Stimulated activated memory B cell treated with anti-CD40 and anti-IgM and Interleukin-4, amounts not matched to agents 10 μg/mL and 1 μg/mL and 100 μg/mL, for 72 hours (primary cell): ENCODE data around the gene HOXD4.
A peak's percentile ranks its signal among the peaks of the same experiment; 100 is the strongest.

Source experiments
- ATAC-seq: fragments of 150-1000 bp; cut with Tn5 transposase; 2 replicates; pipeline ENCODE4 v1.10.0; 2021
- H3K27ac Mint-ChIP-seq: one replicate; pipeline ENCODE4 v1.8.0; 2022; ENCODE audit warnings: mild to moderate bottlenecking, mixed read lengths
- H3K27me3 Mint-ChIP-seq: one replicate; pipeline ENCODE4 v1.8.0; 2022; ENCODE audit warnings: mixed read lengths
- H3K36me3 Mint-ChIP-seq: one replicate; pipeline ENCODE4 v1.8.0; 2022; ENCODE audit warnings: mixed read lengths
- H3K4me1 Mint-ChIP-seq: one replicate; pipeline ENCODE4 v1.8.0; 2022; ENCODE audit warnings: mixed read lengths
- H3K4me3 Mint-ChIP-seq: one replicate; pipeline ENCODE4 v1.8.0; 2022; ENCODE audit warnings: mild to moderate bottlenecking, moderate library complexity, mixed read lengths
- H3K9me3 Mint-ChIP-seq: one replicate; pipeline ENCODE4 v1.8.0; 2022; ENCODE audit warnings: mixed read lengths

The HOXD4 gene

GRCh38 chr2:176130147-176130956 lies 21.0 kb upstream of the HOXD4 start:
- no peak overlapping the region for H3K4me3 Mint-ChIP-seq
- peaks cover 82% of the 10 kb centered on the region for H3K27me3 Mint-ChIP-seq
- no peaks in the 10 kb centered on the region for H3K9me3 Mint-ChIP-seq
- peaks cover 20% of the 10 kb centered on the region for H3K4me1 Mint-ChIP-seq
- no peak for ATAC-seq
- H3K27ac Mint-ChIP-seq = no peak overlapping the region
- H3K36me3 Mint-ChIP-seq = peaks cover under 1% of the 10 kb centered on the region

- no peak for ATAC-seq
- Mint-ChIP-seq H3K27ac (no peak overlapping the region), H3K27me3 (peaks cover 82% of the 10 kb centered on the region), H3K36me3 (peaks cover 7% of the 10 kb centered on the region), H3K4me1 (peaks cover 28% of the 10 kb centered on the region), H3K4me3 (peak overlapping the region; percentile 43), H3K9me3 (peaks cover 5% of the 10 kb centered on the region)
These were observed 20.1 kb upstream of the HOXD4 start for GRCh38 chr2:176130957-176131847.

GRCh38 chr2:176131848-176132158 lies 19.5 kb upstream of the HOXD4 start:
- no peak for ATAC-seq
- Mint-ChIP-seq H3K9me3 (peaks cover 5% of the 10 kb centered on the region), H3K4me3 (no peak overlapping the region), H3K27me3 (peaks cover 78% of the 10 kb centered on the region), H3K4me1 (peaks cover 28% of the 10 kb centered on the region), H3K27ac (no peak overlapping the region), H3K36me3 (peaks cover 7% of the 10 kb centered on the region)

GRCh38 chr2:176132205-176133171 lies 18.9 kb upstream of the HOXD4 start:
- no peak overlapping the region for H3K27ac Mint-ChIP-seq
- peaks cover 28% of the 10 kb centered on the region for H3K4me1 Mint-ChIP-seq
- peaks cover 5% of the 10 kb centered on the region for H3K9me3 Mint-ChIP-seq
- ATAC-seq = no peak
- H3K4me3 Mint-ChIP-seq = peak overlapping the region; percentile 64
- H3K27me3 Mint-ChIP-seq = peaks cover 78% of the 10 kb centered on the region
- H3K36me3 Mint-ChIP-seq = peaks cover 7% of the 10 kb centered on the region

GRCh38 chr2:176133389-176133788 lies 18.0 kb upstream of the HOXD4 start:
- H3K27me3 Mint-ChIP-seq = peaks cover 78% of the 10 kb centered on the region
- peaks cover 7% of the 10 kb centered on the region for H3K36me3 Mint-ChIP-seq
- no peak overlapping the region for H3K4me3 Mint-ChIP-seq
- no peak for ATAC-seq
- H3K4me1 Mint-ChIP-seq = peaks cover 24% of the 10 kb centered on the region
- H3K9me3 Mint-ChIP-seq = peaks cover 6% of the 10 kb centered on the region
- H3K27ac Mint-ChIP-seq = no peak overlapping the region

GRCh38 chr2:176134035-176134434 lies 17.3 kb upstream of the HOXD4 start:
- no peak for ATAC-seq
- H3K9me3 Mint-ChIP-seq = peaks cover 8% of the 10 kb centered on the region
- H3K36me3 Mint-ChIP-seq = peaks cover 7% of the 10 kb centered on the region
- peaks cover 78% of the 10 kb centered on the region for H3K27me3 Mint-ChIP-seq
- H3K4me3 Mint-ChIP-seq = no peak overlapping the region
- H3K4me1 Mint-ChIP-seq = peaks cover 25% of the 10 kb centered on the region
- no peak overlapping the region for H3K27ac Mint-ChIP-seq

GRCh38 chr2:176135035-176135440 lies 16.3 kb upstream of the HOXD4 start:
- Mint-ChIP-seq H3K4me3 (no peak overlapping the region), H3K9me3 (peaks cover 8% of the 10 kb centered on the region), H3K27ac (no peak overlapping the region), H3K4me1 (peaks cover 24% of the 10 kb centered on the region), H3K27me3 (peaks cover 83% of the 10 kb centered on the region), H3K36me3 (peaks cover 7% of the 10 kb centered on the region)
- no peak for ATAC-seq

GRCh38 chr2:176136374-176137251 lies 14.7 kb upstream of the HOXD4 start:
- Mint-ChIP-seq H3K4me3 (no peak overlapping the region), H3K4me1 (peaks cover 31% of the 10 kb centered on the region), H3K36me3 (peaks cover 7% of the 10 kb centered on the region), H3K27me3 (peaks cover 82% of the 10 kb centered on the region), H3K9me3 (peaks cover 8% of the 10 kb centered on the region), H3K27ac (no peak overlapping the region)
- ATAC-seq = no peak

GRCh38 chr2:176137252-176137580 lies 14.1 kb upstream of the HOXD4 start:
- H3K9me3 Mint-ChIP-seq = peaks cover 8% of the 10 kb centered on the region
- peaks cover 84% of the 10 kb centered on the region for H3K27me3 Mint-ChIP-seq
- ATAC-seq = no peak
- H3K27ac Mint-ChIP-seq = no peak overlapping the region
- H3K36me3 Mint-ChIP-seq = peaks cover 7% of the 10 kb centered on the region
- H3K4me1 Mint-ChIP-seq = peaks cover 29% of the 10 kb centered on the region
- no peak overlapping the region for H3K4me3 Mint-ChIP-seq

GRCh38 chr2:176137906-176138305 lies 13.4 kb upstream of the HOXD4 start:
- Mint-ChIP-seq H3K27me3 (peaks cover 84% of the 10 kb centered on the region), H3K9me3 (peaks cover 8% of the 10 kb centered on the region), H3K27ac (no peak overlapping the region), H3K4me3 (no peak overlapping the region), H3K36me3 (peaks cover 7% of the 10 kb centered on the region), H3K4me1 (peaks cover 25% of the 10 kb centered on the region)
- ATAC-seq = no peak

- no peak overlapping the region for H3K27ac Mint-ChIP-seq
These were observed 12.8 kb upstream of the HOXD4 start for GRCh38 chr2:176138526-176138922.

GRCh38 chr2:176138923-176139660 lies 12.3 kb upstream of the HOXD4 start:
- H3K36me3 Mint-ChIP-seq = peaks cover 7% of the 10 kb centered on the region
- H3K27me3 Mint-ChIP-seq = peaks cover 84% of the 10 kb centered on the region
- no peak overlapping the region for H3K4me3 Mint-ChIP-seq
- ATAC-seq = no peak
- peaks cover 25% of the 10 kb centered on the region for H3K4me1 Mint-ChIP-seq
- peaks cover 8% of the 10 kb centered on the region for H3K9me3 Mint-ChIP-seq
- H3K27ac Mint-ChIP-seq = no peak overlapping the region

More at GRCh38 chr2:176138526-176138922, 12.8 kb upstream of the HOXD4 start:
- Mint-ChIP-seq H3K4me1 (peaks cover 25% of the 10 kb centered on the region), H3K9me3 (peaks cover 8% of the 10 kb centered on the region), H3K4me3 (peak overlapping the region; percentile 33), H3K27me3 (peaks cover 84% of the 10 kb centered on the region), H3K36me3 (peaks cover 7% of the 10 kb centered on the region)
- no peak for ATAC-seq

- Mint-ChIP-seq H3K27me3 (peaks cover 86% of the 10 kb centered on the region), H3K4me1 (peaks cover 25% of the 10 kb centered on the region), H3K36me3 (peaks cover 7% of the 10 kb centered on the region), H3K4me3 (no peak overlapping the region), H3K9me3 (peaks cover 8% of the 10 kb centered on the region), H3K27ac (no peak overlapping the region)
- no peak for ATAC-seq
These were observed 11.5 kb upstream of the HOXD4 start for GRCh38 chr2:176139661-176140512.
